ENCODE results near the gene WDR54.

Gene WDR54, protein sequence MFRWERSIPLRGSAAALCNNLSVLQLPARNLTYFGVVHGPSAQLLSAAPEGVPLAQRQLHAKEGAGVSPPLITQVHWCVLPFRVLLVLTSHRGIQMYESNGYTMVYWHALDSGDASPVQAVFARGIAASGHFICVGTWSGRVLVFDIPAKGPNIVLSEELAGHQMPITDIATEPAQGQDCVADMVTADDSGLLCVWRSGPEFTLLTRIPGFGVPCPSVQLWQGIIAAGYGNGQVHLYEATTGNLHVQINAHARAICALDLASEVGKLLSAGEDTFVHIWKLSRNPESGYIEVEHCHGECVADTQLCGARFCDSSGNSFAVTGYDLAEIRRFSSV

DNA sequence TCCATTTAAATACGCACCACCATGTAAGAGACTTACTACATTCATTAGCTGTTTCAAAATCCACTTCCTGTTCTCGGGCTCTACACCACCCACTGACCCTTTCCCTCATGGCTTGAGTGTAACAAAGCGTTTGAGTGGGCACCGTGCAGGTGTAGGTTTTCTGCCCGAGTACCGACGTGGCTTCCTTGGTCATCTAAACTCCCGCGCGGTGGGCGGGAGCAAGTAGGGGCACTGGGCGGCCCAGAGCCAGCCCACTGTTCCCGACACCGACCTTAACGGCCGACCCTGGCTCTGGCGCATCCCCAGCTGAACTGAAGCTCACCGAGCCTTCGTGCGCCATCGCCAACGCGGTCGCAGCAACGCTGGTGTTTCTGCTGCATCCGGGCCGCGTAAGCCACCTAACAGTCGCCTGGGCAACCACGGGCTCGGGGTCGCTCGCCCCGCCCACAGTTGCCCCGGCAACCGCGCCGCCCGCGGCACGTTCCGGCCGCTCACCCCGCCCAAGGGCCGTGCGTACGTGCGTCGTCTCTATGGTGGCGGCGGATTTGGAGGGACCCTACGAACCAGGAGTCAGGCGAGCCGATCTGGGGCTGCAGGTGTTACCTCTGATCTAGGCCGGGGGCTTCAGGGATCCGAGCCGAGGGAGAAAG lies at the start of gene WDR54, which contains the start of gene C2orf81:
WDR54 (plus strand) TSS at position 510 of the 650 bp plus-strand sequence. CDS start 424 bp downstream, outside the sequence.
C2orf81 (minus strand) TSS at position 399 of the 650 bp plus-strand sequence; CDS start at position 340, 59 bp downstream.
- DNase-seq (ENCODE audit: low read depth), result peak; percentile 92

DNA sequence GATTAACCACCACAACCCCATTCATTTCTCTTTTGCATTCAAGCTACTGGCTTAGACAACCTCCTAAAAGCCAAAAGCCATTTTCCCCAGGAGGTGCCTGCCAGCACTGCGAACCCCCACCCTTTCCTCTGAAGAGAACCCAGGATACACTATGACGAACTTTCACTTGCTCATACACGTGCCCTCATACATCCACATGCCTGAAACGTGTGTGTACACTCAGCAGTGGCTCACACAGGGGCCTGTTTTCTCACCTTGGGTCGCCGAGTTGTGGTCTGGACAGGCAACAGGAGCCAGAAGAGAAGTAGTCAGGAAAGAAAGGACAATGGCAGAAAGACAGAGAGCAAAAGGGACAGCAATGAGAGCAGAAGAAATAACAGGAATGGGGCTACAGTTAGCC lies 48.9 kb upstream of the WDR54 start:
- DNase-seq (ENCODE audit: low read depth), result no peak

DNA sequence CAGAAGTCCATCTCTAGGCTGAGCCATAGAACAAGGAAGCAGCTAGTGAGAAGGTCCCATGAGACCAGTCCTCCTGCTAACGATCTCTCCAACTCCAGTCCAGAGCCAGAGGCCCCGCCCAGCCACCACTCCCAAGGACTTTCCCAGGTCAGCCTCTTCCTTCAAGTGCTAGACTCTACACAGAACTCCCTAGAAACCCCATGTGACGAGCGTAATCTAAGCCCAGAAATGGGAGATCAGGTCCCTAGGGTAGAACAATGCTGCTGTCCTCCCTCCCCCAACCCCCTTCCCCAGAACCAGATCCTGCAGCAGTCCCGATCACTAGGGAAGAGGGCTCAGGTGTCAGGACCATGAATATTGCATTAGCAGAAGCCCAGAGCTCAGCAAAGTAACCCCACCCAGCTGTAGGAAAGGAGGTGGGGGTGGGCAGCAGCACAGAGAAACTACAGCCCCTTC lies 48.3 kb upstream of the WDR54 start:
- no peak for DNase-seq (ENCODE audit: low read depth)

DNA sequence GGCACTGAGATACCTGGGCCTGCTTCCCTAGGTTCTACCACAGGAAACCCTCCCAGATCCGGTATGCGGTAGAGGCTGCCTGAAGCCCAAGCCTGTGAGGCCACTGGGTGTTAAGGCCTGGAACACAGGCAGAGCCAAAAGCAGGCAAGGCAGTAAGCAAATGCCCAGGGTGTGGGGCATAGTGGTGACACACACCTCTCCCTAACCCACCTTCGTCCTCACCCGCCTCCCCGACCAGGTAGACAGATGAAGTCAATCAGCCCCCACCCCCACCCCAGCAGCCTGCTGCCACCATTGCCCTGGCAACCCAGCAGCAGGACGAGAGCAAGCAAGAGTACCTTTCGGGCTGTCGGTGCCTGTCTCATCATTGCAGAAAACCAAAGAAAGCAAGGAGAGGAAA lies 47.5 kb upstream of the WDR54 start:
- no peak for DNase-seq (ENCODE audit: low read depth)

DNA sequence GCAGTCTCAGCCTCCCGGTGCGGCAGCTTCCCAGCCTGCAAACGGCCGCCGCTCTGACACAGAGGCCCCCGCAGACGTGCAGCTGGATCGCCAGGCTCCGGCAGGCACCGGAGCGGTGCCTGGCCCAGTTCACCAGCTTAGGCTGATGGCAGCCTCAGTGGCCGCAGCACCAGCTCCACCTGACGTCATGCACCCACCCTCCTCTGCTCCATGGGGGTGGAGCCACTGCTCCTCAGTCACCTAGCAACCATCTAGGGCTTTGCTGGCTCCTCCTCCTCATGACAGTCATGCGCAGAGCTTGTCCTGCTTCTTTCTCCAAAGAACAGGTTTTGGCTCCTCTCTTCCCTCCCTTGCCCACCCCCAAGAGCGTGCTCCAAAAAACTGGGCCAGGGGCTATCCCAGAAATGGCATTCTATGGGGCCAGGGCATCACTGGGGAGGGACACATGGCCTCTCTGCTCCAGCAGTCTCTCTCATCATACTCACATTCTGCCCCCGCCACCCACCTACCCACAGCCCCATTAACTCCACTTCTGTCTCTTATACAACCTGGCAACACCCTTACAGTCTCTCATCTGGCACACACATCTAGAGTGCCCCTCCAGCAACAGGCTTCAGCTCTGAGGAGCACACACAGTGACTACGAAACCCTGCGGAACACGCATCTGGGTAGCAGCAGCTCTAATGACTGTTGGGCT lies 46.9 kb upstream of the WDR54 start:
- DNase-seq (ENCODE audit: low read depth), result no peak

DNA sequence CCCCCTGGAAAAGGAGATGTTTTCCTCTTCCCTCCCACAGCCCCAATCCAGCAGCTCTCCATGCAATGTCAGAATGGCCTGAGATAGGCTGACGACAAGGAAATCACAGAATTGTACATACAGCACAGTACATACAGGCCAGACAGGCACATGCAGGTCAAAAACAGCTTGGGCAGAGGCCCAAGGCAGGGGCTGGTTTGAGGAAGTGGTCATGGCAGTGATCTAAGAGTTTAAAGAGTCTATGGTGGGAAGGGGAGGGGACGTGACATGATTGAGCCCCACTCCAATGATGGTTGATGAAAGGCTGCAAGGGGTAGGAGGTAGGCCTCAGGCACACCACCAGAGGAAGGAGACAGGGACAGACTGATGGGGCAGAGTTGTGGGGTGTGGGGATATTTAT lies 45.7 kb upstream of the WDR54 start:
- no peak for DNase-seq (ENCODE audit: low read depth)

DNA sequence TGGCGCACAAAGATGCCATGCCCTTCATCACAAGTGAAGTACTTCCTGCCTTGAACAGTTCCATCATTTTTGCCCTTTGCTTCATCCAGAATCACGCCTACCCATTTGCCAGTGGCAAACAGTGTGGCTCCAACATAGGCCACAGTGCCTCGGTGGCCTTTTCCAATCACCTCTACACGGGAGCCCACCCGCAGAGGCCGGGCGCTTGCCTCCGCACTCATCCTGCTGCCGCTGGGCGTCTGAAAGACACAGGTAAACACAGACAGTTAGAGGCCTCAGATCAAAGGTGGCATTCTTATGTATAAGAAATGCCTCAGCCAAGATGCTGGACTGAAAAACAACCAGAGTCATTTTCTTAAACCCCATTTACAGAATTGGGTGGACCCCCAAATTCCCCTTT lies 43.5 kb upstream of the WDR54 start:
- DNase-seq (ENCODE audit: low read depth), result no peak

DNA sequence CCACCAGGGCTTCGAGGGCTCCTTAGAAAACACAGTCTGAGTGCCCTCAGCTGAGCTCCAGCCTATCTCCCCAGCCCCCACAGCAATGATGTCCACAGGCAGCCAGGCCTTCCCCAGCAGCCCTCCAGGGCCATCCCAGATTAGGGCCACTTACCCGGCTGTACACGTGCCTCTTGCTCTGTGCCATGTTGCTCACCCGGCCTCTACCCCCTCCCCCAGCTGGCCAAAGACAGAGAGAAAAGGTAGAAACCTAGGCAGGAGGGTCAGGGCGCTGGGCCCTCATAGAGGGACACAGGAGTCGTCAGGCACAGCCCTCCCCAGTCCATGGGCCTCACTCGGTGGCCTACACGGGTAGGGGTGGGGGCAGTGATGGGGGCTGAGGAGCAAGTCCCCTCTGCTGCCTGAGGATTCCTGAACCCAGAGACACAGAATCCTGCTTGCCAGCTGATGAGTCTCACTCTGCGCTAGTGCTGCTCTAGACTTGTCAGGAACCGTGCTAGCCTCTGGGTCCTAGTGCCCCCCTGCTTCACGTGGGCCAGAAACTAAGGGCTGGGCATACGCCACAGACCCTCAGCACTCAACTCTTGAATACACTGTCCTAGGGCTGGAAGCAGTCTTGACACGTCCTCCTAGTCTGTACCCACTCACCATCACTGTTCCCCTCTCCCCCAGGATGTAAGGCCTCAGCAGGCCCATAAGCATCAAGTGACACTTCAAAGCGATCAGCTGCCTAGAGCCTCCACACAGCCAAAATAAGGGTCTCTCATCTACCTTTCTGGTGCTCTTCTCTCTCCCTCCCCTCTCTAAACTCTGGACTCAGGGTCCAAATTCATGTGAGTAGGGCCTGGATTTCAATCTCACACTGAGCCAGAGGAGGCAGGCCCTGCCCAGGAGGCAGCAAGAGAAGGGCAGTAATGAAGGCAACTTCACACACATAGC lies 41.4 kb upstream of the WDR54 start, which contains the start of gene DCTN1:
DCTN1 (minus strand) TSS at position 461 of the 939 bp plus-strand sequence; CDS start at position 187, 274 bp downstream.
- no peak for DNase-seq (ENCODE audit: low read depth)

DNA sequence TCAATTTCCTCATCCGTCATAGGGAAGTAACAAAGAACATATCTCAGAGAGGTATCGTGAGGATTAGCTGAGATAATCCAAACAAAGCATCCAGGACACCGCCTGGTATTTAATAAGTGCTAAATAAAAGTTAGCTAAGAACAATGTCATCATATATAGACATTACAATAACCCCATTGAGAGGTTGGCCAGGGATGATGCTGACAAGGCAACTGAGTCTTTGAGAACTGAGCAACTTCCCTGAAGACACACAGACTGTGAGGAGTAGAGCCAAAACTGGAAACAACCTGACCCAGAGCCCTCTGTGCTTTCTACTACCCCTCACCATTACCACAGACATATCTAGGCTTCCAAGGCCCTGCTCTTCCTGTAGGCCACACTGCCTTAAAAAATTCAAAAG lies 39.8 kb upstream of the WDR54 start:
- no peak for DNase-seq (ENCODE audit: low read depth)

DNA sequence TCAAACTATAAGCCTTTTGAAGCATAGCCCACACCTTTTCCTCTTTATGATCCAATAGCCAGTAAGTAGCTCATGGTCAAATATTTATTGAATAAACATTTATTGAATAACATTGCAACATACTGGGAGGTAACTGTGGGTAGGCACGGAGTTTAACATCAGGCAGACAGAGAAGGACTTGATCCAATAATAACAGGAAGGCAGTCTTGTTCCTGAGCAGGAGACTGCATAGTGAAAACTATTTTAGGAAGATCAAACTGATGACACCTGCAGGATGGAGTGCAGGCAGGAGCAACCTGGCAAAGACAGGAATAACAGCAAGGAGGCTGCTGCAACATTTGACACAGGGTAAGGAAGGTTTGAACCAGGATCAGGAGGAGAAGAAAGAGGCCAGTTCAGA lies 38.3 kb upstream of the WDR54 start:
- DNase-seq (ENCODE audit: low read depth), result no peak

DNA sequence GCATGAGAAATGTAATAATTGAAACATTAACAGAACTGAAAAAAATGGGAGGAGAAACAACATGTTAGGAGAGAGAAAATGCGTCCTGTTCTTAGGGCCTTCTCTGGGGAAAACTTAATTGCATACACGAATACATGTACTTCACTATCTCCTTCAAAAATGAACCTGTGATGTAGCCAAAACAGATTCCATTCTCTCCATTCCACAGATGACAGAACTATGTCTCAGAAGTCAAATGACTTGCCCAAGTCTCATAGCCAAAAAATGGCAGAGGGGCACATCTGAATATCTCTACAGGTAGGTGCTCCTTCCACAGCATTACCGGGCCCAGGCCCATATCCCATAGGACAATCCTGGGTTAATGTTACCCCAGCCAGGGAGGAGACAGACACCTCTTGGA lies 37.5 kb upstream of the WDR54 start:
- DNase-seq (ENCODE audit: low read depth), result no peak

DNA sequence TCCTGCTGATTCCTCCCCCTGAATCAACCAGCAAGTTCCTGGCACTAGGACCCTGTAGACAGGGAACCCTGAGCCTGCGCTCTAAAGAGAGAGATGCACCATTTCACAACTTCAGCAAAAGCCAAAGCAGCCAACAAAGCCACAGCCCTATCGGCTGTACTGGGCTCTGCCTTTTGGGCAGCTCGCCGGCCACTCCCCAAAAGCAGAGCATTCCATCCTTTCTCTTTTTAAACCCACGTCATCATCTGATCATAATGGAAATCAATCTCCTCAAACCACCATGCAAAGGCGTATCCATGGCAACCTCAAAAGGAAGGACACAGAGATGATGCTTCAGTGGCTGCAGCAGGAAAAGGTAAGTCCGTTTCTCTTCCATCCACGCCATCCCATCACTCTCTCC lies 36.1 kb upstream of the WDR54 start:
- no peak for DNase-seq (ENCODE audit: low read depth)

DNA sequence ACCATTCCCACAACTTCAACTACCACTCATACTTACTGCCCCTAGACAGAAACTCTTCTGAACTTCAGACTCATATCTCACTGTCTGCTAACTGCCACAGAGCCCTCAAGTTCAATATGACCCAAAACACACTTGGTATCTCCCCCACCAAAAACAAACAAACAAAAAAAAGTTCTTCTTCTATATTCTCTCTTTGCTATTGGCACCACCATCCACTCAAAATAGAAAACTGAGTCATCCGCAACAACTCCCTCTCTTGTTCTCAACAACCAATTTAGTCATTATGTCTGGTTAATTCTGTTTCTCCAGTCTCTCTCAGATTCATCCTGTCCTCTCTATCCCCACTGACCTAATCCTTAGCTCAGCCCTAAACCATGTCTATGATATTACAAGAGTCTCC lies 34.2 kb upstream of the WDR54 start:
- DNase-seq (ENCODE audit: low read depth), result no peak

DNA sequence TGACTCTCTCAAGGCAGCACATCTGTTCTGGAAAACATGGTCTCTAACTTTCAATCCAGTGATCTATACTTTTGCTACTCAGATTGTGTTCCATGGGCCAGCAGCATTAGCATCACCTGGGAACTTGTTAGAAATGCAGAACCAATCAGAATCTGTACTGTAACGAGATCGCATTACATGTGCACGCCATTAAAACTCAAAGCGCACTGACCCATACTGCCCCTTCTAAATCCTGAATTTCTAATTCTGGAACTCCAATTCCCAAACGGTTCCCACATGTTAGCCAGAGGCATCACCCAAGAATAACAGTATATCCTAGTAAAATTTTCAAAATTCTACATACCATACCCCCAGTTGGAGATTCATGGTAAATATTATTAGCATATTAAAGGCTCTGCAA lies 30.9 kb upstream of the WDR54 start:
- no peak for DNase-seq (ENCODE audit: low read depth)

DNA sequence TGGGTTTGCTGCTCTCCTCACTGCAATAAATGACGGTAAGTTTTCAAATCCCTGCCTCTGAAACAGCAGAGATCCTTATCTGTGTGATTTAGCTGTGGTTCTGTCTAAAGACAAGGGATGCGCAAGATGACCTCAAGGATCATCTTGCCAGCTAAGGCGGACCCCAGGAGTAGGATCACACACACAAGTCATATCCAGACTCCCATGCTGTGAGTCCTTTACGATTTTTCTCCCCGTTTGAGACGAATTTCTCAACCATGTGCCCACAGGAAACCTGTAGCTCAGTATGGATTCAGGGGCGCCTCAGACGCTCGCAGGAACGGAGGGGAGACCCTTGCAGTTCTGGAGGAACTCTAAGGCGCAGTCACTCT lies 30.3 kb upstream of the WDR54 start:
- DNase-seq (ENCODE audit: low read depth), result no peak

DNA sequence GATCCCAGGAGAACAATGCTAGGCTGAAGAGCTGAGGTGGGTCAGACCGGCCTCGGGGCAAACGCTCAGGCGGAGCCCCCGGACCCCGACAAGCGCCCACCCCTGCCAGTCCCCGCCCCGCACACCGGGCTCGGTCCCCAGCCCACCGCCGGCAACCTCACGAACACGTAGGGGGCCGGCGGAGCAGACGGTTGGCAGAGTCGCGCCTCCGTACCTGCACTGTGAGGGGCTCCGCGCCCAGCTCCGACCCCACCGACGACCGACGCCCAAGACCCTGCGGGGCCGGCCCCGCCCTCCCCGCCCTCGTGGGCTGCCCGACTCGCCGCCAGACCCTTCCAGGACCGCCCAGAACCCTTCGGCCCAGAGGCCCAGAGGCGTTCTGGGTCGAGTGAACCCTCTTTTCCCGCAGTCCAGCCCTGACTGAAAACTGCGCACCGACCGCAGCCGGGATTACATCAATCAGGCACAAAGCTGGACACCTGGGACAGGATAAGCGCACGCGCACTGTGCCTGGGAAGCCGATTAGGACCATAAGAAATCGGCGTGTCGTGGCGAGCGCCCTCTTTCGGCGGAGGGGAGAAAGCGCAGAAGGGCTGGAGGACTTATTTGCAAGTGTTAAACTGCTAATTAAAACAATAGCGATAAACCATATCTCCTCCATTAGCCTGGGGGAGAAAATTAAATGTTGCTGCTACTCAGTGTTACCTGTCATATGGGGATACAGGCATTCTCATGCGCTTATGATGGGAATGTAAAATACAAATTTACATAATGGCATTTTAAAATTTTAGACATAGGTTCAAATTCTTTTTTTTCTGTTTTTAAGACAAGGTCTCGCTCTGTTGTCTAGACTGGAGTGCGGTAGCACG lies 29.7 kb upstream of the WDR54 start:
- peak; percentile 93 for DNase-seq (ENCODE audit: low read depth)

DNA sequence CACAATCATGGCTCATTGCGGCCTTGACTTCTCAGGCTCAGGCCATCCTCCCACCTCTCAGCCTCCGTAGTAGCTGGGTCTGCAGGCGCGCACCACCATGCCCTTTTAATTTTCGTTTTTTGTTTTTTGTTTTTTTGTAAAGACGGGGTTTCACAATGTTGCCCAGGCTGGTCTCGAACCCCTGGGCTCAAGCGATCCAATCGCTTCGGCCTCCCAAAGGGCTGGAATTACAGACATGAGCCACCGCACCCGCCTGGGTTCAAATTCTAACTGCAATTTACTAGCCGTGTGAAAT lies 29.1 kb upstream of the WDR54 start:
- no peak for DNase-seq (ENCODE audit: low read depth)

DNA sequence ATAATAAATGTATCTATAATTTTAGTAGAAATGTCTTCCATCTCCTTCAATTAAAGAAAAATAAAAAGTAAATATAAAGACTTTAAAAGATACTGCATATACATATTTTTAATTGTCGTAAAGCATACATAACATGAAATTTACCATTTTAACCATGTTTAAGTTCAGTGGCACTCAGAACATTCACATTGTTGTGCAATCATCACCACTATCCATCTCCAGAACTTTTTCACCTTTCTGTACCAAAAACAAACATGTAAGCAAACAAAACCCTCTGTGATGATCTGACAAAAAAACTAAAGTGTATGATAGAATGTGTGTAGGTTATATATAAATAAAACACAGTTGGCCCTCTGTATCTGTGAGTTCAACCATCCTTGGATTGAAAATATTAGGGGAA lies 28.0 kb upstream of the WDR54 start:
- DNase-seq (ENCODE audit: low read depth), result no peak

DNA sequence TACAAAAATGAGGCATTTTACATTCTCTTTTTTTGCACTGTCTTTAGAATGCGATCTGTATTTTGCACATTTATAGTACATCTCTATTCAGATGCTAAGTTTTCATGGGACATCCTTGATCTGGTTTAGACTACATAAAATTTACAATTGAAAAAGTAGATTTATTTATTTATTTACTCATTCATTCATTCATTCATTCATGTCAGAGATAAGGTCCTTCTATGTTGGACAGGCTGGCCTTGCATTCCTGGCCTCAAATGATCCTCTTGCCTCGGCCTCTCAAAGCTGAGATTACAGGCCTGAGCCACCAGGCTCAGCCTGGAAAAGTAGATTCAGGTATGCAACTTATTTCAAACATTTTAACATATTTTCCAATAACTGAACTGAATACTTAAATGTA lies 25.4 kb upstream of the WDR54 start:
- no peak for DNase-seq (ENCODE audit: low read depth)

DNA sequence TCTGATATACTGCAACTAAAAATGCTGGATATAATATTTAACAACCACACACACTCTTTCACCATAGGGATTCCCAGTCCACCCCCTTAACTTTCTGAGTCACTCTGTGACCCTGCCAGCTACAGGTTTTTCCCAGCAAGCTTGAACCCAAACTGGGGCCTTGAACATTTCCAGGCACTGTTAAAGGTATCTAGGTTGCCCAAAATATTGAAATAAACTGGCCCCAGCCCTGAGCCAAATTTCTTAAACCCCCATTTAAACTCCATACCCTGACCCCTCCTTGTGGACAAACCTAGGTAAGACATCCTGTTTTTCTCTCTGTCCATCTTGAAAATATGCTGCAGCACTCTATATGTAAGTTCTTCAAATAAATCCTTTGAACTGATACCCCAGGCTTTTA lies 21.7 kb upstream of the WDR54 start:
- no peak for DNase-seq (ENCODE audit: low read depth)

DNA sequence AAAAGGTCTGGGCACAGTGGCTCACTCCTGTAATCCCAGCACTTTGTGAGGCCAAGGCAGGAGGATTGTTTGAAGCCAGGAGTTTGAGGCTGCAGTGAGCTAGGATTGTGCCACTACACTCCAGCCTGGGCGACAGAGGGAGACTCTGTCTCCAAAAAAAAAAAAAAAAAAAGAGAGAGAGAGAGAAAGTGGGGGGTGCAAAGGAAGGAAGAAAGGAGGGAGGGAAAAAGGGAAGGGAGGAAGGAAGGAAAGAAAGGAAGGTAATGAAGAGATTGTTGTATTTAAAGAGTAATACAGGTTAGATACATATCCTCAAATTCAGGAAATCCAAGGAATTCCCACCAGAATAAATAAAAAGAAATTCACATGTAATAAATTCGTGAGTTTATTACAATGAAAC lies 19.6 kb upstream of the WDR54 start:
- no peak for DNase-seq (ENCODE audit: low read depth)
